K562 (cell line): Measurements from ENCODE around the gene FRMPD4. TPM values are rescaled to one million over a fixed set of nuclear protein-coding genes. Genes with fewer than 3 reads are reported as not detected.

ENCODE experiments used
- ATAC-seq: fragments of 200-7000 bp; cut with Tn5 transposase; 3 replicates; pipeline ENCODE4 v1.9.1; 2020; ENCODE audit warnings: moderate library complexity
- BruUV-seq: library from RNA; stranded (reverse); fragments of 400-500 nt; replicated peaks from 2 replicates; lab custom pipeline; 2021; lab: Mats Ljungman, UMichigan
- CTCF ChIA-PET: fragments of 300-600 bp; formaldehyde crosslinking; extraction: SDS; loops from one replicate; lab custom pipeline; 2021; ENCODE audit warnings: low intra/inter-chr PET ratio; lab: Yijun Ruan, JAX
- POLR2A ChIA-PET: fragments of 300-600, 350-650 bp; sonication (Branson Sonifier 250); formaldehyde crosslinking; extraction: SDS; loops from one replicate; lab custom pipeline; 2021; ENCODE audit warnings: antibody characterized with exemption, inconsistent platforms; lab: Yijun Ruan, JAX
- DNase-seq, 4 experiments: peaks; one replicate each; pipeline versions ENCODE4 v3.0.0 to v3.0.0-alpha.2; 2011 to 2018; ENCODE audit warnings: low spot score in 3 of 4, mixed read lengths in 3 of 4; ENCODE audit errors: extremely low read depth in 1 of 4
- FAIRE-seq: peaks from 2 replicates; lab custom pipeline; 2011; peaks lifted over from hg19 to GRCh38; lab: Jason Lieb, UNC
- H2AFZ ChIP-seq: 2 replicates; pipeline ENCODE4 v1.6.0; 2011; ENCODE audit warnings: low read depth, low read length, control low read depth, inconsistent platforms
- H3K27ac ChIP-seq: fragments of 200-600 bp; 3 replicates; pipeline ENCODE4 v1.8.0; 2011; ENCODE audit warnings: low read depth, mild to moderate bottlenecking, control low read depth, inconsistent platforms, low read length, moderate library complexity, mixed read lengths; ENCODE audit errors: extremely low read depth
- H3K27me3 ChIP-seq, 2 experiments: fragments of 300-600 bp in 1 of 2; 2 replicates in 1 of 2; 3 replicates in 1 of 2; pipeline versions ENCODE4 v1.6.0 to v1.8.0; 2011; ENCODE audit warnings: inconsistent platforms in 2 of 2, low read length in 2 of 2, mild to moderate bottlenecking in 1 of 2, mixed read lengths in 1 of 2, moderate library complexity in 1 of 2; ENCODE audit not compliant: control insufficient read depth in 2 of 2, insufficient read depth in 2 of 2
- H3K36me3 ChIP-seq: fragments of 300-600 bp; 3 replicates; pipeline ENCODE4 v1.8.0; 2011; ENCODE audit warnings: mild to moderate bottlenecking, low read length, inconsistent platforms; ENCODE audit not compliant: control insufficient read depth, insufficient read depth
- H3K4me1 ChIP-seq, 2 experiments: fragments of 200-600 bp in 1 of 2; replicated peaks in 1 of 2; 2 replicates in 1 of 2; 3 replicates in 1 of 2; pipeline versions ENCODE4 v1.5.1 to v1.8.0; 2011; ENCODE audit warnings: inconsistent platforms in 2 of 2, low read length in 2 of 2, mild to moderate bottlenecking in 1 of 2, mixed read lengths in 1 of 2, moderate library complexity in 1 of 2; ENCODE audit not compliant: control insufficient read depth in 2 of 2, insufficient read depth in 2 of 2
- H3K4me2 ChIP-seq: 2 replicates; pipeline ENCODE4 v1.6.1; 2011; ENCODE audit warnings: low read length, control low read depth, inconsistent platforms, mixed read lengths; ENCODE audit not compliant: insufficient read depth
- H3K4me3 ChIP-seq: fragments of 200-600 bp; sonication (generic), shearing (Covaris generic); 2 replicates; pipeline ENCODE4 v1.5.1; 2016; ENCODE audit warnings: control low read depth, inconsistent platforms
- H3K79me2 ChIP-seq: fragments of 200-600 bp; 3 replicates; pipeline ENCODE4 v1.8.0; 2011; ENCODE audit warnings: low read length, inconsistent platforms; ENCODE audit not compliant: control insufficient read depth, insufficient read depth
- H3K9ac ChIP-seq, 2 experiments: 2 replicates each; pipeline versions ENCODE4 v1.6.0 to v1.6.1; 2011; ENCODE audit warnings: low read depth in 2 of 2, low read length in 2 of 2, control low read depth in 1 of 2, inconsistent platforms in 1 of 2, mild to moderate bottlenecking in 1 of 2, mixed read lengths in 1 of 2; ENCODE audit not compliant: insufficient read depth in 1 of 2
- H3K9me1 ChIP-seq: one replicate; pipeline ENCODE4 v1.6.0; 2011; ENCODE audit warnings: inconsistent platforms, mild to moderate bottlenecking, low read length, moderate library complexity; ENCODE audit not compliant: control insufficient read depth, insufficient read depth
- H3K9me3 ChIP-seq: replicated peaks from 2 replicates; pipeline ENCODE4 v1.5.1; 2011; ENCODE audit warnings: low read depth, low read length, inconsistent platforms; ENCODE audit not compliant: control insufficient read depth, insufficient read depth
- H4K20me1 ChIP-seq: replicated peaks from 2 replicates; pipeline ENCODE4 v1.6.1; 2011; ENCODE audit warnings: low read length, inconsistent platforms, mixed read lengths; ENCODE audit not compliant: control insufficient read depth, insufficient read depth
- FOS ChIP-seq: IDR thresholded peaks from 3 replicates; pipeline ENCODE4 v1.6.1; 2011; ENCODE audit not compliant: insufficient read length; ENCODE audit errors: extremely low read depth
- FOXK1 ChIP-seq: sonication (generic); formaldehyde crosslinking; IDR thresholded peaks from 2 replicates; pipeline ENCODE4 v1.8.0; 2022; ENCODE audit warnings: missing genetic modification reagents, mild to moderate bottlenecking, borderline replicate concordance
- HDAC2 ChIP-seq: fragments of 450-650 bp; IDR thresholded peaks from 2 replicates; pipeline ENCODE4 v1.6.1; 2016; ENCODE audit warnings: mild to moderate bottlenecking
- HNRNPK ChIP-seq: fragments of 200-400 bp; formaldehyde crosslinking; IDR thresholded peaks from one replicate; pipeline ENCODE4 v1.6.1; 2018; ENCODE audit warnings: mild to moderate bottlenecking, low read depth, low read length; ENCODE audit not compliant: poor library complexity, severe bottlenecking
- HOMEZ ChIP-seq: fragments of 250-450 bp; sonication (Bioruptor Pico); IDR thresholded peaks from 2 replicates; pipeline ENCODE4 v1.4.0; 2020; ENCODE audit warnings: mild to moderate bottlenecking, moderate library complexity
- NR2C2 ChIP-seq, 2 experiments: fragments of 200-800 bp in 1 of 2; sonication (Bioruptor generic) in 1 of 2; sonication (generic) in 1 of 2; formaldehyde crosslinking in 1 of 2; IDR thresholded peaks; 2 replicates each; pipeline versions ENCODE4 v1.6.1 to v1.8.0; 2016 to 2022; ENCODE audit warnings: mild to moderate bottlenecking in 1 of 2, missing compliant biosample characterization in 1 of 2, missing genetic modification characterization in 1 of 2, missing genetic modification reagents in 1 of 2
- POLR2G ChIP-seq: fragments of 200-400 bp; formaldehyde crosslinking; IDR thresholded peaks from 2 replicates; pipeline ENCODE4 v1.6.1; 2017; ENCODE audit warnings: low read depth, mild to moderate bottlenecking, antibody characterized with exemption, low read length, moderate library complexity
- POLR3A ChIP-seq: IDR thresholded peaks from 2 replicates; pipeline ENCODE4 v1.6.1; 2011; ENCODE audit warnings: borderline replicate concordance, mild to moderate bottlenecking, moderate library complexity; ENCODE audit not compliant: insufficient read length, insufficient read depth; ENCODE audit errors: extremely low read depth
- SNIP1 ChIP-seq: fragments of 450-650 bp; IDR thresholded peaks from 2 replicates; pipeline ENCODE4 v1.7.1; 2017; ENCODE audit warnings: low read depth, mild to moderate bottlenecking
- SOX6 ChIP-seq: fragments of 450-650 bp; IDR thresholded peaks from 2 replicates; pipeline ENCODE4 v1.6.1; 2014; ENCODE audit warnings: mild to moderate bottlenecking
- TAF1 ChIP-seq: IDR thresholded peaks from 2 replicates; pipeline ENCODE4 v1.6.1; 2011; ENCODE audit warnings: mild to moderate bottlenecking, low read length, moderate library complexity; ENCODE audit not compliant: insufficient read depth, control insufficient read depth, severe bottlenecking; ENCODE audit errors: extremely low read depth
- ZKSCAN8 ChIP-seq: fragments of 200-800 bp; sonication (Bioruptor generic); IDR thresholded peaks from 2 replicates; pipeline ENCODE4 v1.6.1; 2016; ENCODE audit warnings: missing genetic modification characterization, missing compliant biosample characterization
- ZNF12 ChIP-seq: sonication (generic); formaldehyde crosslinking; IDR thresholded peaks from 2 replicates; pipeline ENCODE4 v1.4.0; 2020; ENCODE audit warnings: mild to moderate bottlenecking, missing genetic modification reagents
- whole genome bisulfite sequencing: fragments of 100-300 bp; shearing (Covaris generic); methylation state at CpG from one replicate; pipeline ENCODE4 v1.1.6; 2016; ENCODE audit warnings: low coverage, mixed read lengths; ENCODE audit not compliant: insufficient coverage; ENCODE audit errors: missing lambda C conversion rate; 5-methylcytosine and 5-hydroxymethylcytosine counted together
- in situ Hi-C: fragments of 300-500 bp; cut with MboI; formaldehyde crosslinking; loops from 4 replicates; pipeline ENCODE4 v1.15.0; 2018; ENCODE audit warnings: inconsistent platforms, mixed read lengths
- intact Hi-C: fragments of 100-400 bp; cut with micrococcal nuclease; formaldehyde crosslinking; loops from 2 replicates; pipeline ENCODE4 v1.14.2; 2022
- polyA plus RNA-seq, 8 experiments: library from polyadenylated mRNA; depleted of rRNA in 4 of 8; stranded (reverse) in 5 of 8; unstranded in 3 of 8; fragments of >200 nt; fragmentation: Nextera tagmentation in 2 of 8; fragmentation: Illumina TruSeq in 1 of 8; extraction: Ambion mirVana in 2 of 8; extraction: Trizol in 1 of 8; gene quantifications; 2 replicates each; pipeline versions ENCODE4 v1.2.1 to v1.2.3, GENCODE V29; 2011 to 2014; ENCODE audit warnings: inconsistent platforms in 1 of 8, missing spikeins in 1 of 8
- total RNA-seq, 7 experiments: library from RNA; depleted of rRNA in 6 of 7; stranded (reverse); fragments of >200 nt in 6 of 7; fragmentation: Illumina TruSeq in 2 of 7; extraction: Trizol in 2 of 7; gene quantifications; 2 replicates each; pipeline versions ENCODE4 v1.2.1 to v1.2.3, GENCODE V29; 2011 to 2021; ENCODE audit warnings: low replicate concordance in 1 of 7
- TF ChIP-seq, protein P1 (sequence below): fragments of 450-650 bp; formaldehyde crosslinking; IDR thresholded peaks from 2 replicates; pipeline ENCODE4 v1.4.0; 2020; ENCODE audit warnings: mild to moderate bottlenecking, mixed read lengths
- TF ChIP-seq, protein P2 (sequence below): fragments of 450-650 bp; IDR thresholded peaks from 2 replicates; pipeline ENCODE4 v1.6.1; 2018; ENCODE audit not compliant: partially characterized antibody

The FRMPD4 gene
- total and polyA plus RNA-seq, 9 of the 15 experiments (the other 6 are each of a cell fraction or from before 2014, with no cell fraction given) = not detected

- no peaks in the 10 kb centered on the region for H3K4me1 ChIP-seq
- H4K20me1 ChIP-seq = no peaks in the 10 kb centered on the region
- DNase-seq (no peak), ATAC-seq (no peak), FAIRE-seq (no peak)
- in situ Hi-C loops = no loop called here
- WGBS = 0% methylated on average over 6 of the region's 7 CpGs
- H3K9me1 ChIP-seq = no peaks in the 10 kb centered on the region
- CTCF ChIA-PET = no interaction called here
- no peak overlapping the region for H2AFZ ChIP-seq
- no peak overlapping the region for H3K4me3 ChIP-seq
- no peak overlapping the region for H3K4me2 ChIP-seq
- no peaks in the 10 kb centered on the region for H3K36me3 ChIP-seq
- no peaks in the 10 kb centered on the region for H3K9me3 ChIP-seq
- POLR2A ChIA-PET = no interaction called here
- intact Hi-C loops = no loop called here
- no TSS peak for BruUV-seq
- H3K27me3 ChIP-seq = no peaks in the 10 kb centered on the region
- H3K27ac ChIP-seq = no peak overlapping the region
- H3K79me2 ChIP-seq = no peaks in the 10 kb centered on the region
- H3K9ac ChIP-seq = no peak overlapping the region
- TF ChIP-seq, protein P1, sequence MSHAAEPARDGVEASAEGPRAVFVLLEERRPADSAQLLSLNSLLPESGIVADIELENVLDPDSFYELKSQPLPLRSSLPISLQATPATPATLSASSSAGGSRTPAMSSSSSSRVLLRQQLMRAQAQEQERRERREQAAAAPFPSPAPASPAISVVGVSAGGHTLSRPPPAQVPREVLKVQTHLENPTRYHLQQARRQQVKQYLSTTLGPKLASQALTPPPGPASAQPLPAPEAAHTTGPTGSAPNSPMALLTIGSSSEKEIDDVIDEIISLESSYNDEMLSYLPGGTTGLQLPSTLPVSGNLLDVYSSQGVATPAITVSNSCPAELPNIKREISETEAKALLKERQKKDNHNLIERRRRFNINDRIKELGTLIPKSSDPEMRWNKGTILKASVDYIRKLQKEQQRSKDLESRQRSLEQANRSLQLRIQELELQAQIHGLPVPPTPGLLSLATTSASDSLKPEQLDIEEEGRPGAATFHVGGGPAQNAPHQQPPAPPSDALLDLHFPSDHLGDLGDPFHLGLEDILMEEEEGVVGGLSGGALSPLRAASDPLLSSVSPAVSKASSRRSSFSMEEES = no peak
- TF ChIP-seq ZNF12 (CRISPR knock-in tag) = no peak
- TF ChIP-seq SNIP1 = no peak
- no peak for TF ChIP-seq POLR3A
- TF ChIP-seq HNRNPK = no peak
- TF ChIP-seq, protein P2, sequence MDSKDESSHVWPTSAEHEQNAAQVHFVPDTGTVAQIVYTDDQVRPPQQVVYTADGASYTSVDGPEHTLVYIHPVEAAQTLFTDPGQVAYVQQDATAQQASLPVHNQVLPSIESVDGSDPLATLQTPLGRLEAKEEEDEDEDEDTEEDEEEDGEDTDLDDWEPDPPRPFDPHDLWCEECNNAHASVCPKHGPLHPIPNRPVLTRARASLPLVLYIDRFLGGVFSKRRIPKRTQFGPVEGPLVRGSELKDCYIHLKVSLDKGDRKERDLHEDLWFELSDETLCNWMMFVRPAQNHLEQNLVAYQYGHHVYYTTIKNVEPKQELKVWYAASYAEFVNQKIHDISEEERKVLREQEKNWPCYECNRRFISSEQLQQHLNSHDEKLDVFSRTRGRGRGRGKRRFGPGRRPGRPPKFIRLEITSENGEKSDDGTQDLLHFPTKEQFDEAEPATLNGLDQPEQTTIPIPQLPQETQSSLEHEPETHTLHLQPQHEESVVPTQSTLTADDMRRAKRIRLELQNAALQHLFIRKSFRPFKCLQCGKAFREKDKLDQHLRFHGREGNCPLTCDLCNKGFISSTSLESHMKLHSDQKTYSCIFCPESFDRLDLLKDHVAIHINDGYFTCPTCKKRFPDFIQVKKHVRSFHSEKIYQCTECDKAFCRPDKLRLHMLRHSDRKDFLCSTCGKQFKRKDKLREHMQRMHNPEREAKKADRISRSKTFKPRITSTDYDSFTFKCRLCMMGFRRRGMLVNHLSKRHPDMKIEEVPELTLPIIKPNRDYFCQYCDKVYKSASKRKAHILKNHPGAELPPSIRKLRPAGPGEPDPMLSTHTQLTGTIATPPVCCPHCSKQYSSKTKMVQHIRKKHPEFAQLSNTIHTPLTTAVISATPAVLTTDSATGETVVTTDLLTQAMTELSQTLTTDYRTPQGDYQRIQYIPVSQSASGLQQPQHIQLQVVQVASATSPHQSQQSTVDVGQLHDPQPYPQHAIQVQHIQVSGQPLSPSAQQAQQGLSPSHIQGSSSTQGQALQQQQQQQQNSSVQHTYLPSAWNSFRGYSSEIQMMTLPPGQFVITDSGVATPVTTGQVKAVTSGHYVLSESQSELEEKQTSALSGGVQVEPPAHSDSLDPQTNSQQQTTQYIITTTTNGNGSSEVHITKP = no peak
- TF ChIP-seq TAF1 = no peak
- no peak for TF ChIP-seq NR2C2 (CRISPR knock-in tag; IDR thresholded peaks at IDR 0.05)
- TF ChIP-seq NR2C2 (tag; IDR thresholded peaks at IDR 0.05) = no peak
- TF ChIP-seq FOXK1 (CRISPR knock-in tag) = no peak
- TF ChIP-seq HOMEZ = no peak
- no peak for TF ChIP-seq FOS
- TF ChIP-seq POLR2G = no peak
- no peak for TF ChIP-seq ZKSCAN8
- no peak for TF ChIP-seq HDAC2
- TF ChIP-seq SOX6 = no peak
These were observed 308.2 kb downstream of the FRMPD4 start for GRCh38 chrX:12446342-12447075.
